A549 (cell line): ENCODE measurements around the gene YIPF3. TPM values are rescaled to one million over a fixed set of nuclear protein-coding genes. Genes with fewer than 3 reads are reported as not detected.
"Not testable (repeated sequence)": the region's sequence is repeated elsewhere in the genome, so short reads cannot be mapped to it uniquely, and the experiment has no call there.

Source experiments
- ATAC-seq, 2 experiments: fragments of 200-7000 bp in 1 of 2; fragments of >200 bp in 1 of 2; cut with Nextera tagmentation in 1 of 2; cut with Tn5 transposase in 1 of 2; 3 replicates each; pipeline versions ENCODE4 v1.8.0 to v1.9.1; 2018 to 2020; ENCODE audit warnings: mild to moderate bottlenecking in 1 of 2, moderate library complexity in 1 of 2
- CTCF ChIA-PET: fragments of 300-600 bp; sonication (Branson Sonifier 250); formaldehyde crosslinking; extraction: SDS; loops from one replicate; lab custom pipeline; 2021; ENCODE audit warnings: antibody characterized with exemption, inconsistent platforms; lab: Yijun Ruan, JAX
- POLR2A ChIA-PET: fragments of 350-600 bp; formaldehyde crosslinking; extraction: SDS; loops from one replicate; lab custom pipeline; 2021; ENCODE audit warnings: antibody characterized with exemption, inconsistent platforms; lab: Yijun Ruan, JAX
- DNase-seq, 2 experiments: peaks; one replicate each; pipeline versions ENCODE4 v3.0.0 to v3.0.0-alpha.2; 2011 to 2016; ENCODE audit warnings: low read depth in 1 of 2, low spot score in 1 of 2
- FAIRE-seq: peaks from 2 replicates; lab custom pipeline; 2011; peaks lifted over from hg19 to GRCh38; lab: Jason Lieb, UNC
- H3K27ac ChIP-seq, 2 experiments: fragments of >200 bp; sonication (Bioruptor Twin); formaldehyde crosslinking; 3 replicates each; pipeline ENCODE4 v1.5.1; 2016 to 2017
- H3K4me1 ChIP-seq: fragments of >200 bp; sonication (Bioruptor Twin); formaldehyde crosslinking; 3 replicates; pipeline ENCODE4 v1.6.1; 2016
- H3K4me2 ChIP-seq: fragments of >200 bp; sonication (Bioruptor Twin); formaldehyde crosslinking; 3 replicates; pipeline ENCODE4 v1.6.1; 2016
- H3K4me3 ChIP-seq: fragments of >200 bp; sonication (Bioruptor Twin); formaldehyde crosslinking; 3 replicates; pipeline ENCODE4 v1.5.1; 2016
- H3K9me3 ChIP-seq: fragments of >200 bp; sonication (Bioruptor Twin); formaldehyde crosslinking; 3 replicates; pipeline ENCODE4 v1.6.1; 2016
- CBX8 ChIP-seq: fragments of 200-600 bp; sonication (generic); IDR thresholded peaks from 2 replicates; pipeline ENCODE4 v1.6.1; 2016
- CHD4 ChIP-seq: fragments of 200-600 bp; sonication (generic); IDR thresholded peaks from 2 replicates; pipeline ENCODE4 v1.6.1; 2016; ENCODE audit warnings: antibody characterized with exemption, mild to moderate bottlenecking, borderline replicate concordance
- CTCF ChIP-seq: fragments of >200 bp; sonication (Bioruptor Twin); formaldehyde crosslinking; IDR thresholded peaks from 3 replicates; pipeline ENCODE4 v1.5.1; 2016
- EHF ChIP-seq: fragments of 250-450 bp; sonication (Bioruptor Pico); IDR thresholded peaks from 2 replicates; pipeline ENCODE4 v1.5.0; 2020; ENCODE audit warnings: mild to moderate bottlenecking
- EP300 ChIP-seq, 2 experiments: fragments of >200 bp; sonication (Bioruptor Twin); formaldehyde crosslinking; IDR thresholded peaks; 2 replicates in 1 of 2; 3 replicates in 1 of 2; pipeline ENCODE4 v1.6.1; 2016 to 2017
- NFE2L2 ChIP-seq: fragments of 150-350 bp; conservative IDR thresholded peaks from 2 replicates; pipeline ENCODE4 v1.6.1; 2014; ENCODE audit warnings: low read length
- PBX3 ChIP-seq: IDR thresholded peaks from 2 replicates; pipeline ENCODE4 v1.6.1; 2012
- RAD21 ChIP-seq, 2 experiments: fragments of >200 bp in 1 of 2; sonication (Bioruptor Twin) in 1 of 2; formaldehyde crosslinking in 1 of 2; IDR thresholded peaks in 1 of 2; conservative IDR thresholded peaks in 1 of 2; 2 replicates in 1 of 2; 3 replicates in 1 of 2; pipeline ENCODE4 v1.6.1; 2012 to 2018; ENCODE audit warnings: inconsistent platforms in 1 of 2
- REST ChIP-seq: fragments of 200-600 bp; sonication (generic); IDR thresholded peaks from 2 replicates; pipeline ENCODE4 v1.6.1; 2016; ENCODE audit warnings: antibody characterized with exemption, mild to moderate bottlenecking, moderate library complexity
- RFX5 ChIP-seq: fragments of 450-650 bp; IDR thresholded peaks from 2 replicates; pipeline ENCODE4 v1.7.1; 2014; ENCODE audit warnings: antibody characterized with exemption, mild to moderate bottlenecking, moderate library complexity
- SREBF2 ChIP-seq: fragments of 450-650 bp; IDR thresholded peaks from 2 replicates; pipeline ENCODE4 v1.6.1; 2014; ENCODE audit warnings: mild to moderate bottlenecking, moderate library complexity
- TFCP2L1 ChIP-seq: fragments of 250-450 bp; sonication (Bioruptor Pico); IDR thresholded peaks from 2 replicates; pipeline ENCODE4 v1.5.0; 2021; ENCODE audit warnings: mild to moderate bottlenecking
- ZC3H11A ChIP-seq: fragments of 450-650 bp; IDR thresholded peaks from 2 replicates; pipeline ENCODE4 v1.6.1; 2014; ENCODE audit warnings: antibody characterized with exemption, mild to moderate bottlenecking
- ZNF302 ChIP-seq: fragments of 250-450 bp; sonication (Bioruptor Pico); IDR thresholded peaks from 2 replicates; pipeline ENCODE4 v1.9.0; 2021; ENCODE audit warnings: inconsistent platforms, mild to moderate bottlenecking, moderate library complexity
- WGBS: methylation state at CpG from one replicate; pipeline ENCODE4 v1.1.6; 2017; ENCODE audit errors: missing lambda C conversion rate; 5-methylcytosine and 5-hydroxymethylcytosine counted together
- polyA plus RNA-seq, 4 experiments: library from polyadenylated mRNA; depleted of rRNA in 3 of 4; stranded (reverse); fragments of >200 nt; fragmentation: RNase III in 1 of 4; extraction: RNeasy Plus Mini Kit Qiagen cat#74134 plus additional on column Dnase treatment in 1 of 4; gene quantifications; 2 replicates in 3 of 4; 3 replicates in 1 of 4; pipeline ENCODE4 v1.2.3, GENCODE V29; 2011 to 2017
- TF ChIP-seq, protein P1 (sequence below): IDR thresholded peaks from 2 replicates; pipeline ENCODE4 v1.6.1; 2012; ENCODE audit warnings: low read depth, borderline replicate concordance

YIPF3 gene
- polyA plus RNA-seq, 2 of the 4 experiments (the other 2 are of a cell fraction) = 63.4 to 108 TPM

GRCh38 chr6:43467752-43468151, 49.0 kb downstream of the YIPF3 start:
- no peak for FAIRE-seq

DNA sequence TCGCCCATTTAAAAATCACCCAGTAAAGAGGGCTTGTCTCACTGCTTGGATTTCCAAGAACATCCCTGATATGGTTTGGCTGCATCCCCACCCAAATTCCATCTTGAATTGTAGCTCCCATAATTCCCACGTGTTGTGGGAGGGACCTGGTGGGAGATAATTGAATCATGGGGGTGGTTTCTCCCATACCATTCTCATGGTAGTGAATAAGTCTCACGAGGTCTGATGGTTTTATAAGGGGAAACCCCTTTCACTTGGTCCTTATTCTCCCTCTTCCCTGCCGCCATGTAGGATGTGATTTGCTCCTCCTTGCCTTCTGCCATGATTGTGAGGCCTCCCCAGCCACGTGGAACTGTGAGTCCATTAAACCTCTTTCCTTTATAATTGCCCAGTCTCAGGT, 49.5 kb downstream of the YIPF3 start:
- DNase-seq, ATAC-seq, POLR2A ChIA-PET, H3K27ac ChIP-seq, H3K4me1 ChIP-seq, H3K9me3 ChIP-seq, FAIRE-seq, H3K4me2 ChIP-seq, H3K4me3 ChIP-seq: not testable (repeated sequence)
- WGBS = 49% methylated on average over 5 of the region's 5 CpGs
- CTCF ChIA-PET = interaction anchor here (0.7 to 1.2 kb wide), 4 partner anchors 8 to 40 kb away, joined by 3 read pairs; no protein-coding TSS in a partner anchor

More at GRCh38 chr6:43467752-43468151, 49.0 kb downstream of the YIPF3 start:
- Histone ChIP-seq H3K4me3 (no peak overlapping the region), H3K4me1 (no peaks in the 10 kb centered on the region), H3K9me3 (no peaks in the 10 kb centered on the region), H3K4me2 (no peak overlapping the region), H3K27ac (no peak overlapping the region)
- TF ChIP-seq ZNF302 (CRISPR knock-in tag) = no peak
- TF ChIP-seq RAD21 (conservative IDR thresholded peaks at IDR 0.05 in 1 of 2, IDR thresholded peaks at IDR 0.05 in 1 of 2) = no peak
- no peak for TF ChIP-seq CHD4
- no peak for TF ChIP-seq EP300 (IDR thresholded peaks at IDR 0.05)
- TF ChIP-seq RFX5 = no peak
- TF ChIP-seq PBX3 = no peak
- TF ChIP-seq CTCF = no peak
- TF ChIP-seq NFE2L2 = no peak
- no peak for DNase-seq
- ChIA-PET CTCF (interaction anchor here (0.9 to 1.2 kb wide), 3 partner anchors 9 to 40 kb away, joined by 3 read pairs; no protein-coding TSS in a partner anchor), POLR2A (no interaction called here)
- WGBS = 50% methylated on average over 4 of the region's 4 CpGs
- no peak; a peak in 1 of 6 replicates for ATAC-seq

DNA sequence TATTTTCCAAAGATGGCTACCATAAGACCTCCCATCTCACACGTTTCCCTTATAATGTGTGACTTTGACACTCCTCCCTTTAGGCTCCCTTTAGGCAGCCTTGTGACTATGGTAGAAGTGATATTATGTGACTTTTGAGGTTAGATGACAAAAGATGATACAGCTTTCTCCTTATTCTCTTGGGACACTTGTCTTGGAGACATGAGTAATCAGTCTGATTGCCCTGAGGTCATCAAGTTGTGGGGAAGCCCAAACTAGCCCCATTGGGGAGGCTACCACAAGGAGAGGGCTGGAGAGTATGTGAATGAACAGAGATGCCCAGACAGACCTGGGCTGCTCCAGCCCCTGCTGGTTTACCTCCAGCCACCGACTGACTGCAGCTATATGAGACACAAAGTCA, 50.8 kb downstream of the YIPF3 start:
- Histone ChIP-seq H3K9me3 (no peaks in the 10 kb centered on the region), H3K4me2 (no peak overlapping the region), H3K4me1 (no peaks in the 10 kb centered on the region), H3K4me3 (no peak overlapping the region), H3K27ac (no peak overlapping the region)
- ATAC-seq = 0 out of 6 replicates have a peak, but pooled peaks of 1 of the 2 experiments have one; percentile 28
- FAIRE-seq = no peak
- TF ChIP-seq PBX3 (no peak), ZC3H11A (no peak), SREBF2 (no peak), CBX8 (no peak), ZNF302 (CRISPR knock-in tag) (no peak), EP300 (IDR thresholded peaks at IDR 0.05) (no peak), REST (no peak), EHF (CRISPR knock-in tag) (no peak), TFCP2L1 (CRISPR knock-in tag) (no peak)
- TF ChIP-seq, protein P1, sequence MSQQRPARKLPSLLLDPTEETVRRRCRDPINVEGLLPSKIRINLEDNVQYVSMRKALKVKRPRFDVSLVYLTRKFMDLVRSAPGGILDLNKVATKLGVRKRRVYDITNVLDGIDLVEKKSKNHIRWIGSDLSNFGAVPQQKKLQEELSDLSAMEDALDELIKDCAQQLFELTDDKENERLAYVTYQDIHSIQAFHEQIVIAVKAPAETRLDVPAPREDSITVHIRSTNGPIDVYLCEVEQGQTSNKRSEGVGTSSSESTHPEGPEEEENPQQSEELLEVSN = no peak
- ChIA-PET CTCF (interaction anchor here (1.7 kb wide), 1 partner anchor 10 kb away, joined by 6 read pairs; the partner anchor contains the start of gene DLK2), POLR2A (no interaction called here)
- DNase-seq = no peak
- WGBS = 77% methylated on average over 1 of the region's 2 CpGs
